Fibroblast of gingiva (primary cell): Measurements from ENCODE around the gene OTOGL.
A peak's percentile ranks its signal among the peaks of the same experiment; 100 is the strongest.
"Not testable (repeated sequence)": the region's sequence is repeated elsewhere in the genome, so short reads cannot be mapped to it uniquely, and the experiment has no call there.

Experiments used
- DNase-seq: peaks from one replicate; pipeline ENCODE4 v3.0.0-alpha.2; 2011; ENCODE audit warnings: low read depth

The OTOGL gene

GRCh38 chr12:80291108-80291754 is 191.9 kb downstream of the OTOGL start:
- no peak for DNase-seq

- no peak for DNase-seq
Observed at GRCh38 chr12:80293347-80293746, 194.0 kb downstream of the OTOGL start.

DNA sequence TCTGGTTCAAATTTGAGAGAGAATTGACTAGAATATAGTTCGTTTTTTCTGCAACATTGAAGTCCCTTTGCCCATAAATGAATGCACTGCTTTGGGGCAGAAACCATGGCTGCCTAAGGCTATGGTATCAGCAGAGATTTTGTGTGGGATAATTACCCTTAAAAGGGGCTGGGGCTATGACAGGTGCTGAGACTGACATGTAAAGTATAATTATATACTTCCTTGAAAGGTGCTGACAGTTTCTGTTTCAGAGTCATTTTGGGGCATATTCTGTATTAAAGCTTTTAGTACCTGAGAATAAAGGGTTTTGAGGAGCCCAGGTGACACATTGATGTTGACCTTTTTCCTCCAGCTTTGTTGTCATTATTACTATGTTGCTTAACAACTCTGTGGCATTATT is 194.4 kb downstream of the OTOGL start:
- DNase-seq, result no peak

DNA sequence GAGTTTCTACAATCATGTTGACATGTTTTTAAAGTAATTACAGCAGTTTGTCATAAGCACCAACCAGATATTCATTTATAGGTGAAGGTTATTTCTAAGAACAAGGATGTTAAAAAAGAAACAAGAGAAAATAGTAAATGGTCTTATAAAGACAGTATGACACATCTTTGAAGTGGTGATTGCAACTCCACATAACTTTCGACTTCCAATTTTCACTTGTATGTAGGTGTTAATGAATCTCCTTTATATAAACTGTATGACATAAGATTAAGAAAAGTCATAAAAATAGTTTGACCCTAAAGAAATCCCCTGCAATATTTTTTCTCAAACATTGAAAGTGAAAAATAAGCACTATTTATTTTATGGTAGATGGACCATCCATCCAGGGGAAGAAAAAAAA is 199.9 kb downstream of the OTOGL start:
- DNase-seq, result no peak

DNA sequence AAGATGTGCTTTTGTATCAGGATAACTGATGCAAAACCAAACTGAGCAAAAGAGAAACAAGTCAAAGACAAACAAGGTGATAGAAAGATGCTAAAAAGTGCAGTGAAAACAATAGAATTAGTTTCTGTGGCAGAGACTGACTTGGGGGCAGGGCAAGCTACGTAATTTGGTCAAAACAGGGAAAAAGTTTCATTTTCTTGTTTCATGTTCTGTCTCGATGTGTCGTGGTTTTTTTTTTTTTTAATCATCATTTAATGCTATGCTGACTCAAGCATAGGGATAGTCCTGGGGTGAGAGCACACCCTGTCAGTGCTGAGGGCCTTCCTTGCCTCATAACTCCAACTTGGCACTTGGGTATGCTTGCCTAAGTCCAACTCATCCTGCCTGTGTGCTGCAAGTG is 200.6 kb downstream of the OTOGL start:
- no peak for DNase-seq

DNA sequence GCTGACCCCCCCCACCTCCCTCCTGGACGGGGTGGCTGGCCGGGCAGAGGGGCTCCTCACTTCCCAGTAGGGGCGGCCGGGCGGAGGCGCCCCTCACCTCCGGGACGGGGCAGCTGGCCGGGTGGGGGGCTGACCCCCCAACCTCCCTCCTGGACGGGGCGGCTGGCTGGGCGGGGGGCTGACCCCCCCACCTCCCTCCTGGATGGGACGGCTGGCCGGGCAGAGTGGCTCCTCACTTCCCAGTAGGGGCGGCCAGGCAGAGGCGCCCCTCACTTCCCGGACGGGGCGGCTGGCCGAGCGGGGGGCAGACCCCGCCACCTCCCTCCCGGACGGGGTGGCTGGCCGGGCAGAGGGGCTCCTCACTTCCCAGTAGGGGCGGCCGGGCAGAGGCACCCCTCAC is 208.1 kb downstream of the OTOGL start:
- DNase-seq, result not testable (repeated sequence)

DNA sequence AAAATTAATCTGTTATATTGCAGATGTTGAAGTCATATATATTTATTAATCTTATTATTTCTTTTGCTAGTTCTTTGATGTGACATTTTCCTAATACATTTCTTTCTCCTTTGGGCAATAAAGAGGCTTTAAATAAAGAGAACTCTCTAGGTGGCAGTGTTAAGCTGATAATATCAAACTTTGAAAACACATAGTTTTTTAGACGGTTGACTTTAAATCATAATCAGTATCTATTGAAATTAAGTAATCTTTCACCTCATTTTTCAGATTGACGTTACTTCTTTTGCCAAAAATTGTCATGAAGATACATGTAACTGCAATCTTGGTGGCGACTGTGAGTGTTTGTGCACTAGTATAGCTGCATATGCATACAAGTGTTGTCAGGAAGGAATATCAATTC is 213.9 kb downstream of the OTOGL start:
- DNase-seq, result no peak

DNA sequence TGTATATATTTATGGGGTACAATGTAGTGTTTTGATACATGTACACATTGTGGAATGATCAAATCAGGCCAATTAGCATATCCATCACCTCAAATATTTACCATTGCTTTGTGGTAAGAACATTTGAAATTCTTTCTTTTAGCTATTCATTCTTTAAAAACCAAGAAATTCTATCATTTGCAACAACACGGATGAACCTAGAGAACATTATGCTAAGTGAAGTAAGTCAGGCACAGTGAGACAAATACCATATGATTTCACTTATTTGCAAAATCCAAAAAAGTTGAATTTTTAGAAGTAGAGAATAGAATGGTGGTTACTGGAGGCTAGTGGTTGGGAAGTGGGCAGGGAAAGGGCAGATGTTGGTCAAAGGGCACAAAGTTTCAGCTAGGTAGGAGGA is 215.4 kb downstream of the OTOGL start:
- no peak for DNase-seq

GRCh38 chr12:80316222-80316621 is 216.9 kb downstream of the OTOGL start:
- DNase-seq, result no peak

DNA sequence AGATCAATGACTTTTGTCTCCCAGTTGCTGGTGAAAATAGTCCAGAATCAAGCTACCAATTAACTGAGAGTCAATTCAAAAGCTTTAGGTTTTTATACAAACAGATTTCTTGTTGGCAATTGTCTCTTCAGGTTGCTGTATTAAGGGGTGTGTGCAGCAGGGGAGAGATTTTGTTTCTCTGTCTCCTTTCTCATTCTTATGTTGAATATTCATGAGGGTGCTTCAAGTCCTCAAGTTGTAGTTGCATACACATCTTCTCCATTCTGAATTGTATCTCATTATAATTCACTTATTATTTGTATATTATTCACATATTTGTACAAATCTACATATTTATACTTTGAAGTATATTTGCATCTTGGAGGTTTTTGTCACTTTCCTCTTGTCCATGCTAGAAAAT is 218.0 kb downstream of the OTOGL start:
- no peak for DNase-seq

GRCh38 chr12:80317899-80318298 is 218.6 kb downstream of the OTOGL start:
- DNase-seq, result no peak

- DNase-seq, result peak; percentile 41
Observed at GRCh38 chr12:80320121-80320678, 220.9 kb downstream of the OTOGL start.

- DNase-seq, result peak; percentile 45
Observed at GRCh38 chr12:80321653-80322052, 222.3 kb downstream of the OTOGL start.

DNA sequence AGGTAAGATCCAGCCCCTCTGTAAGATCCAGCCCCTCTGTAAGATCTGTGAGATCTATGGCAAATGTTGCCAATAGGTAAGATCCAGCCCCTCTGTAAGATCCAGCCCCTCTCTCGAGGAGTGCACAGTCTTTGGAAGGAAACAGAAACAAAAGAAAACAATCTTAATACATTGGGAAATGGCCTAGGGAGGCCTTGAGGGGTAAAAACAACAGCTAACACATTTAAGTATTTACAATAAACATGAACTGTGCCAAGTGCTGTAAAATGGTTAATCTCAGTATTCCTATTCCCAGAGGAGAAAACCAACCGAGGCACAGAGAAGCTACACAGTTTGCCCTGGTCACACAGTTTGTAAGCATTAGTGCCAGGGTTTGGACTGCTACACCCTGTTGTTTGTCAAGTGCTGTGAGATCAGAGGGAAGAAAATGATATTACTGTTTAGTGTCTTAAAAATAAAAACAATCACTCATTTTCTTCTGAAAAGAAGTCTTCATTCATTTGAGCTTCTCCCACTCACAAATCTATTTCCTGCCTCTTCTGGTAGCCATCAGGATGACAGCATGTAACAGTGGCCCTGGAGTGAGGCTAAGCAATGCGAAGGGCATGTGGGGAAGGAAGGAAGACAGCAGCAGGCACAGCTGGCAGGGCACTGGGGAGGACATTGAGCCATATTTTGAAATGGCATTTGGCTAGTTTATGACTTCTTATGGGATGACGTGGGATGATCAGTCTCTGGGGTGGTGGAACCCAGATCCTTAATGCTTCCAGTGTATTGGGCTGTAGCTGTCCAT is 226.0 kb downstream of the OTOGL start:
- peak; percentile 31 for DNase-seq

DNA sequence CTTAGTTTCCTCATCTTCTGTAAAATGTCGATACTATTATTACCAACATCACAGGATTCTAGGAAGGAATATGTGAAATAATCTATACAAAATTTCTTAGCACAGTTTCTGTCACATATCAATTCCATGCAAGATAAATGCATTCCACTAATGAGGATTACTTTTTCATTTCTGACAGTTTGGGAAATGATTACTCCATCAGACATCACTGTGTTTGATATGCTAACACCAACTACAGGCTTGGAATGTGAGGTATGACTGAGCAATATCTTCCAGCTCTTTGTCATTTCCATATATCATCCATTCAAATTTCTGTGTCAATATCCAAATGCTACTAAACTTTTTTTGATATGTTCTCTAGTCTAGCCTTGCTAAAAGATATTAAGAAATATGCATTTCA is 233.5 kb downstream of the OTOGL start:
- no peak for DNase-seq

- no peak for DNase-seq
Observed at GRCh38 chr12:80352474-80352873, 253.1 kb downstream of the OTOGL start.

- peak; percentile 83 for DNase-seq
Observed at GRCh38 chr12:80353254-80353653, 253.9 kb downstream of the OTOGL start.

DNA sequence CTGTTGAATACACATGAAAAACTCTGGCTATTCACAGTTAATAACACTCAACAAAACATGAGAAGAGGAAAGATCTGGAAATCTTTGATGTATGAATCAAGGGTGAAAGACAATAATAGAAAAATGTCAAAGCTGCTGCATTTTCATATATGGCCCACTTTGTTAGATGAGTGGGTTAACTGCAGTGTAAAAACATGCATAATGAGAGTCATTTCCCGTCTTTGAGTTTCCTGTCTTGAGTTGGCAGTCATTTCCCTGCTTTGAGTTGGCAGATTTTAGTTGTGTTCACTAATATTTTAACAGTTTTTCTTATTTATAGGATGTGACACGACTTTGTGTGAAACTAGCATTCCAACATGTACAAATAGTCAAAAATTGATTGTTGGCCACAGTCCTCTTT is 256.8 kb downstream of the OTOGL start:
- no peak for DNase-seq

- DNase-seq, result no peak
Observed at GRCh38 chr12:80359703-80360102, 260.4 kb downstream of the OTOGL start.

GRCh38 chr12:80364056-80364455 is 264.7 kb downstream of the OTOGL start:
- DNase-seq, result no peak

- DNase-seq, result no peak
Observed at GRCh38 chr12:80373666-80374065, 274.3 kb downstream of the OTOGL start.

- DNase-seq, result no peak
Observed at GRCh38 chr12:80374615-80375014, 275.3 kb downstream of the OTOGL start.

- no peak for DNase-seq
Observed at GRCh38 chr12:80377140-80377794, 277.9 kb downstream of the OTOGL start.
